DOHH2 (cell line): ENCODE data around the gene PIERCE2.

Experiments used
- EZH2phosphoT487 ChIP-seq: fragments of 200-600 bp; sonication (generic); IDR thresholded peaks from 2 replicates; pipeline ENCODE4 v1.6.1; 2017; ENCODE audit warnings: borderline replicate concordance, mild to moderate bottlenecking, antibody characterized with exemption, low read length, moderate library complexity, mixed read lengths
- TF ChIP-seq, protein P1 (sequence below): fragments of 200-600 bp; sonication (generic); IDR thresholded peaks from one replicate; pipeline ENCODE4 v1.5.1; 2014; ENCODE audit warnings: antibody characterized with exemption, mild to moderate bottlenecking, low read depth, low read length; ENCODE audit not compliant: poor library complexity, severe bottlenecking

DNA sequence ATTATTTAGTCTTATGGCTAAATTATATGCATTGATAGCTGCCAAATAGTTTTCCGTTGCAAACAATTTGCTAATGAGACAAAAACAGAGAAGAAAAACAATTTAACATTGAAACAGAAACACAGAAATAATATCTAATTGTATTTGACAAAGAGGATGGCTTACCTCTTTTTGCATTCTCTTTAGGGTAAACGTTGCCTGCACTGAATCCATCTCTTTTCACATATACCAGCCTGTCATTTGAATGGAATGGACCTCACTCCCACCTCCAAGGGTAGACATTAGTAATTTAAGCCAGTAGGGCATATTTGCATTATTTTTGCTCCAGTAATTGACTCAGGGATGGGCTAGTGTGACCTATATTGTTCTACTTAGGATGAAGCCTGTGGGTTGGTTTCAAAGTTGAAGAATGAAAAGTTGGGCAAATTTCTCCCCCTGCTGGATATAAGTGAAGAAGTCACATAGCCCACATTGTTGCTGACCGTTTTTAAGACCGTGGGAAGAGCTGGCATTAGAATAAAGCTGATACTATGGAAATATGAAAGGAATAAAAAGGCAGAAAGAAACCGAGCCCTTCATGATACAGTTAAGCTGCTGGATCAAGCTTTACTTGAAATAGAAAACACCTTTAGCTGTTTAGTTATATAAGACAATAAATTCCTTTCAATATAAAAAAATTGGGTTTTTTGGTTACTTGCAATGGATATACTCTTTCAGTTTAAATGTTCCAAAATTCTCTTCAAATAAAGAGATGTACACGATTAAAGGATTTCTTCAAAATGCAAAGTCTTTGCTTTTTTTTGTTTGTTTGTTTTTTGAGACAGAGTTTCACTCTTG is 26.9 kb downstream of the PIERCE2 start:
- TF ChIP-seq, protein P1, sequence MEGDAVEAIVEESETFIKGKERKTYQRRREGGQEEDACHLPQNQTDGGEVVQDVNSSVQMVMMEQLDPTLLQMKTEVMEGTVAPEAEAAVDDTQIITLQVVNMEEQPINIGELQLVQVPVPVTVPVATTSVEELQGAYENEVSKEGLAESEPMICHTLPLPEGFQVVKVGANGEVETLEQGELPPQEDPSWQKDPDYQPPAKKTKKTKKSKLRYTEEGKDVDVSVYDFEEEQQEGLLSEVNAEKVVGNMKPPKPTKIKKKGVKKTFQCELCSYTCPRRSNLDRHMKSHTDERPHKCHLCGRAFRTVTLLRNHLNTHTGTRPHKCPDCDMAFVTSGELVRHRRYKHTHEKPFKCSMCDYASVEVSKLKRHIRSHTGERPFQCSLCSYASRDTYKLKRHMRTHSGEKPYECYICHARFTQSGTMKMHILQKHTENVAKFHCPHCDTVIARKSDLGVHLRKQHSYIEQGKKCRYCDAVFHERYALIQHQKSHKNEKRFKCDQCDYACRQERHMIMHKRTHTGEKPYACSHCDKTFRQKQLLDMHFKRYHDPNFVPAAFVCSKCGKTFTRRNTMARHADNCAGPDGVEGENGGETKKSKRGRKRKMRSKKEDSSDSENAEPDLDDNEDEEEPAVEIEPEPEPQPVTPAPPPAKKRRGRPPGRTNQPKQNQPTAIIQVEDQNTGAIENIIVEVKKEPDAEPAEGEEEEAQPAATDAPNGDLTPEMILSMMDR = peak; percentile 55
- no peak for TF ChIP-seq EZH2phosphoT487
